GM06990 (cell line): ENCODE results near the gene ERN1.

Experiments used
- DNase-seq: peaks from one replicate; pipeline ENCODE4 v3.0.0-alpha.2; 2011; ENCODE audit not compliant: insufficient read length; ENCODE audit errors: extremely low read depth
- H3K27me3 ChIP-seq: replicated peaks from 2 replicates; pipeline ENCODE4 v1.6.0; 2011; ENCODE audit warnings: low read length; ENCODE audit not compliant: control insufficient read depth, insufficient read depth
- H3K36me3 ChIP-seq: 2 replicates; pipeline ENCODE4 v1.5.1; 2011; ENCODE audit warnings: low read length; ENCODE audit not compliant: control insufficient read depth, insufficient read depth
- H3K4me3 ChIP-seq: replicated peaks from 2 replicates; pipeline ENCODE4 v1.5.1; 2011; ENCODE audit warnings: low read depth, mild to moderate bottlenecking, control low read depth, low read length
- TF ChIP-seq, protein P1 (sequence below): IDR thresholded peaks from 2 replicates; pipeline ENCODE4 v1.5.1; 2011; ENCODE audit warnings: low read length, control low read depth, mild to moderate bottlenecking, inconsistent platforms; ENCODE audit not compliant: insufficient read depth, poor library complexity, severe bottlenecking

ERN1 gene

DNA sequence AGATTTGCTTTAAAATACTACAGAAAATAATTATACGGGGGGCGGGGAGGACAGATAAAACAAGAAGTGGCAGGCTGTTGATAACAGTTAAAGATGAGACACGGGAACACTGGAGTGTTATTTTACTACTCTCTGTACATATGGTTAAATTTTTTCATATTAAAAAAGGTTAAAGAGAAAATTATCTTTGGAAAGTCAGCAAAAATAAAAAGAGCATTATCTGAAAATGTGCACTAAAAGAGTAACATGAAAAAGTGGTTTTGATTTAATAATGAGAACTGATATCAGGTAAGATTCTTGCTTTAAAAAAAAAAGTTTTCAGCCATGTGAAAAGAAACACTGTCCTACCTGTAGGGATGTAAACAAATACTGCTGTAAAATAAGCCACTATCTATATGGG lies 46.9 kb downstream of the ERN1 start:
- TF ChIP-seq, protein P1, sequence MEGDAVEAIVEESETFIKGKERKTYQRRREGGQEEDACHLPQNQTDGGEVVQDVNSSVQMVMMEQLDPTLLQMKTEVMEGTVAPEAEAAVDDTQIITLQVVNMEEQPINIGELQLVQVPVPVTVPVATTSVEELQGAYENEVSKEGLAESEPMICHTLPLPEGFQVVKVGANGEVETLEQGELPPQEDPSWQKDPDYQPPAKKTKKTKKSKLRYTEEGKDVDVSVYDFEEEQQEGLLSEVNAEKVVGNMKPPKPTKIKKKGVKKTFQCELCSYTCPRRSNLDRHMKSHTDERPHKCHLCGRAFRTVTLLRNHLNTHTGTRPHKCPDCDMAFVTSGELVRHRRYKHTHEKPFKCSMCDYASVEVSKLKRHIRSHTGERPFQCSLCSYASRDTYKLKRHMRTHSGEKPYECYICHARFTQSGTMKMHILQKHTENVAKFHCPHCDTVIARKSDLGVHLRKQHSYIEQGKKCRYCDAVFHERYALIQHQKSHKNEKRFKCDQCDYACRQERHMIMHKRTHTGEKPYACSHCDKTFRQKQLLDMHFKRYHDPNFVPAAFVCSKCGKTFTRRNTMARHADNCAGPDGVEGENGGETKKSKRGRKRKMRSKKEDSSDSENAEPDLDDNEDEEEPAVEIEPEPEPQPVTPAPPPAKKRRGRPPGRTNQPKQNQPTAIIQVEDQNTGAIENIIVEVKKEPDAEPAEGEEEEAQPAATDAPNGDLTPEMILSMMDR = no peak
- DNase-seq = no peak
- no peak overlapping the region for H3K4me3 ChIP-seq

GRCh38 chr17:64081802-64082799 lies 47.8 kb downstream of the ERN1 start:
- Histone ChIP-seq H3K4me3 (no peak overlapping the region), H3K36me3 (peaks cover 3% of the 10 kb centered on the region), H3K27me3 (no peaks in the 10 kb centered on the region)
- TF ChIP-seq, protein P1 = no peak
- DNase-seq = peak; percentile 25

More for the DNA sequence above, 46.9 kb downstream of the ERN1 start:
- H3K27me3 ChIP-seq = no peaks in the 10 kb centered on the region
- peaks cover 3% of the 10 kb centered on the region for H3K36me3 ChIP-seq

- Histone ChIP-seq H3K36me3 (peaks cover 3% of the 10 kb centered on the region), H3K27me3 (no peaks in the 10 kb centered on the region), H3K4me3 (no peak overlapping the region)
- TF ChIP-seq, protein P1 = no peak
- DNase-seq = no peak
Measured at GRCh38 chr17:64080174-64080618, 49.7 kb downstream of the ERN1 start.

- no peaks in the 10 kb centered on the region for H3K27me3 ChIP-seq
- DNase-seq = no peak
- peaks cover 3% of the 10 kb centered on the region for H3K36me3 ChIP-seq
- TF ChIP-seq, protein P1 = no peak
- H3K4me3 ChIP-seq = no peak overlapping the region
Measured at GRCh38 chr17:64077379-64077778, 52.6 kb downstream of the ERN1 start.

DNA sequence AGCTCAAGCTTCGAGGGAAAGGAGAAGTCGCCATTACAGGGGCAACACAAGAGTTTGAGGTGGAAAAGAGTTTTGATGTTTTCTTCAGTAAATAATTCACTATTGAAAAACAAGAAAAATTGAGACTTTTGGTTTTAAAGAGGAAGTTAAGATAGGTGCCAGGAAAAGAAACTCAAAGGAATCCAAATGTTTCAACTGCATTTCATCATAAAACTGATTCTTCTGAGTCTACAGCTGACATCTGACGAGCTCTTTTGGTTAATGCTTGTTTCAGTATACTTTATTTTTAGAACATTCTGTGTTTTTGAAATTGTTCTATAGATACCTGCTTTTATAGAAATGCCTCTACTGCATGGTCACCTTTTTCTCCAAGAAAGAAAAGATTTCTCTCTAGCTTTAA lies 54.0 kb downstream of the ERN1 start:
- Histone ChIP-seq H3K4me3 (no peak overlapping the region), H3K27me3 (no peaks in the 10 kb centered on the region), H3K36me3 (peaks cover 10% of the 10 kb centered on the region)
- TF ChIP-seq, protein P1 = no peak
- DNase-seq = no peak
